GM23338 (cell line): ENCODE data around the gene SLC25A22. TPM values are rescaled to one million over a fixed set of nuclear protein-coding genes. Genes with fewer than 3 reads are reported as not detected.

Experiments used
- ATAC-seq: fragments of 200-7000 bp; cut with Tn5 transposase; 3 replicates; pipeline ENCODE4 v1.9.1; 2020
- DNase-seq: peaks from one replicate; pipeline ENCODE4 v3.0.0-alpha.2; 2015; ENCODE audit warnings: low spot score
- H2AFZ ChIP-seq: fragments of 200-600 bp; sonication (generic); 2 replicates; pipeline ENCODE4 v1.8.0; 2016; ENCODE audit warnings: antibody characterized with exemption, mild to moderate bottlenecking, moderate library complexity
- H3F3A ChIP-seq: fragments of 200-600 bp; sonication (generic); replicated peaks from 2 replicates; pipeline ENCODE4 v1.8.0; 2017; ENCODE audit warnings: antibody characterized with exemption, mixed run types, low read depth
- H3K27ac ChIP-seq: fragments of 200-600 bp; sonication (generic); 2 replicates; pipeline ENCODE4 v1.6.1; 2016; ENCODE audit warnings: low read depth
- H3K27me3 ChIP-seq: fragments of 200-600 bp; sonication (generic); 2 replicates; pipeline ENCODE4 v1.8.0; 2016; ENCODE audit warnings: mild to moderate bottlenecking, mixed run types, moderate library complexity; ENCODE audit not compliant: insufficient read depth
- H3K36me3 ChIP-seq: fragments of 200-600 bp; sonication (generic); 2 replicates; pipeline ENCODE4 v1.8.0; 2016; ENCODE audit warnings: mild to moderate bottlenecking; ENCODE audit not compliant: insufficient read depth
- H3K4me1 ChIP-seq: fragments of 200-600 bp; sonication (generic); 2 replicates; pipeline ENCODE4 v1.8.0; 2016; ENCODE audit warnings: mild to moderate bottlenecking, moderate library complexity; ENCODE audit not compliant: insufficient read depth
- H3K4me2 ChIP-seq: fragments of 200-600 bp; sonication (generic); 2 replicates; pipeline ENCODE4 v1.7.1; 2017; ENCODE audit warnings: mixed run types
- H3K4me3 ChIP-seq: fragments of 200-600 bp; sonication (generic); 2 replicates; pipeline ENCODE4 v1.6.1; 2016; ENCODE audit warnings: mixed run types
- H3K79me2 ChIP-seq: fragments of 200-600 bp; sonication (generic); replicated peaks from 2 replicates; pipeline ENCODE4 v1.8.0; 2017; ENCODE audit warnings: mild to moderate bottlenecking; ENCODE audit not compliant: insufficient read depth
- H3K9me2 ChIP-seq: fragments of 200-600 bp; sonication (generic); 2 replicates; pipeline ENCODE4 v1.8.0; 2017; ENCODE audit not compliant: insufficient read depth
- H4K20me1 ChIP-seq: fragments of 200-600 bp; sonication (generic); replicated peaks from 2 replicates; pipeline ENCODE4 v1.8.0; 2017; ENCODE audit warnings: mild to moderate bottlenecking; ENCODE audit not compliant: insufficient read depth
- H3K27ac Mint-ChIP-seq: 2 replicates; pipeline ENCODE4 v1.8.0; 2020; ENCODE audit warnings: inconsistent platforms, mild to moderate bottlenecking, moderate library complexity, mixed read lengths
- H3K27me3 Mint-ChIP-seq: 3 replicates; pipeline ENCODE4 v1.8.0; 2022; ENCODE audit warnings: low read depth, mild to moderate bottlenecking, moderate library complexity, mixed read lengths, inconsistent platforms; ENCODE audit not compliant: insufficient read depth, poor library complexity
- H3K36me3 Mint-ChIP-seq: 3 replicates; pipeline ENCODE4 v1.8.0; 2021; ENCODE audit warnings: low read depth, mild to moderate bottlenecking, inconsistent platforms, moderate library complexity, mixed read lengths
- H3K4me1 Mint-ChIP-seq: 3 replicates; pipeline ENCODE4 v1.8.0; 2020; ENCODE audit warnings: mild to moderate bottlenecking, inconsistent platforms, mixed read lengths
- H3K4me3 Mint-ChIP-seq: 3 replicates; pipeline ENCODE4 v1.8.0; 2021; ENCODE audit warnings: moderate library complexity, mild to moderate bottlenecking, inconsistent platforms, mixed read lengths
- H3K9me3 Mint-ChIP-seq: 3 replicates; pipeline ENCODE4 v1.8.0; 2020; ENCODE audit warnings: moderate library complexity, mild to moderate bottlenecking, inconsistent platforms, mixed read lengths
- CREB1 ChIP-seq: fragments of 250-450 bp; sonication (Bioruptor Pico); IDR thresholded peaks from 2 replicates; pipeline ENCODE4 v1.5.0; 2020; ENCODE audit warnings: low read depth, mild to moderate bottlenecking, moderate library complexity
- EZH2 ChIP-seq: fragments of 200-600 bp; sonication (generic); IDR thresholded peaks from one replicate; pipeline ENCODE4 v1.8.0; 2017; ENCODE audit warnings: antibody characterized with exemption, mild to moderate bottlenecking, low read depth; ENCODE audit not compliant: unreplicated experiment
- EZH2phosphoT487 ChIP-seq: fragments of 200-600 bp; sonication (generic); IDR thresholded peaks from one replicate; pipeline ENCODE4 v1.8.1; 2018; ENCODE audit warnings: antibody characterized with exemption; ENCODE audit not compliant: unreplicated experiment
- JUNB ChIP-seq: IDR thresholded peaks from one replicate; pipeline ENCODE4 v1.6.1; 2016; ENCODE audit warnings: antibody characterized with exemption; ENCODE audit not compliant: unreplicated experiment
- NANOG ChIP-seq: IDR thresholded peaks from 2 replicates; pipeline ENCODE4 v1.6.1; 2016; ENCODE audit warnings: antibody characterized with exemption, borderline replicate concordance
- POLR2AphosphoS5 ChIP-seq: IDR thresholded peaks from 2 replicates; pipeline ENCODE4 v1.6.1; 2016; ENCODE audit warnings: antibody characterized with exemption, low read depth
- REST ChIP-seq: IDR thresholded peaks from one replicate; pipeline ENCODE4 v1.6.1; 2018; ENCODE audit warnings: antibody characterized with exemption; ENCODE audit not compliant: unreplicated experiment
- STAT1 ChIP-seq: IDR thresholded peaks from one replicate; pipeline ENCODE4 v1.6.1; 2016; ENCODE audit warnings: antibody characterized with exemption; ENCODE audit not compliant: unreplicated experiment
- ZNF114 ChIP-seq: fragments of 250-450 bp; sonication (Bioruptor Pico); IDR thresholded peaks from 2 replicates; pipeline ENCODE4 v1.5.0; 2020; ENCODE audit warnings: mild to moderate bottlenecking, moderate library complexity
- ZNF331 ChIP-seq: fragments of 250-450 bp; sonication (Bioruptor Pico); IDR thresholded peaks from 2 replicates; pipeline ENCODE4 v1.5.0; 2020; ENCODE audit warnings: low read depth, mild to moderate bottlenecking, moderate library complexity
- polyA plus RNA-seq: library from polyadenylated mRNA; unstranded; fragments of >200 nt; fragmentation: Nextera tagmentation; extraction: Ambion mirVana; gene quantifications from 2 replicates; pipeline ENCODE4 v1.2.1, GENCODE V29; 2016
- total RNA-seq: library from RNA; depleted of rRNA; stranded (reverse); fragments of >200 nt; shearing (Covaris generic); gene quantifications from 2 replicates; pipeline ENCODE4 v1.2.3, GENCODE V29; 2014
- TF ChIP-seq, protein P1 (sequence below): fragments of 250-450 bp; sonication (Bioruptor Pico); IDR thresholded peaks from 2 replicates; pipeline ENCODE4 v1.5.0; 2020; ENCODE audit warnings: mild to moderate bottlenecking, moderate library complexity
- TF ChIP-seq, protein P2 (sequence below): IDR thresholded peaks from 2 replicates; pipeline ENCODE4 v1.6.1; 2016; ENCODE audit warnings: antibody characterized with exemption

Gene SLC25A22
- total and polyA plus RNA-seq, 2 experiments from 2014 or later = 21.0 to 46.4 TPM

DNA sequence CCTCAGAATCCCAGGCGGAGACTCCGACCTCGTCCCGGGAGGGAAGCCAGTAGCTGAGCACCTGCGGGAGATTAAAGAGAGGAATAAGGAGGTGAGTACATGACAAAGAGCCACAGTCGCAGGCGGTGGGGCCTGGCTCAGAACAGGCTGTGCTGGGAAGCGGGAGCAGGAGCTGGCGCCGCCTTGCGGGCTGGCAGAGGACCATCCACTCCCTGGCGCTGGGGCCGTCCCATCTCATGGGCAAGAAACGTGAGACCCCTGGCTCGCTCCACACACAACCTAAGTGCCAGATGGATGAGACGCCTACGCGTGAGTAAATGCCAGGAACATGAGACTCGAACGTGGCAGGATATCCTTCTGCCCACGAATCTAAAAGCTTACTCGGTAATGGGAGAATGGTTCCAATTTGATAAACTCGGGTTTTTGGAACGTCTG lies 14.5 kb downstream of the SLC25A22 start (continued):
- TF ChIP-seq, protein P1, sequence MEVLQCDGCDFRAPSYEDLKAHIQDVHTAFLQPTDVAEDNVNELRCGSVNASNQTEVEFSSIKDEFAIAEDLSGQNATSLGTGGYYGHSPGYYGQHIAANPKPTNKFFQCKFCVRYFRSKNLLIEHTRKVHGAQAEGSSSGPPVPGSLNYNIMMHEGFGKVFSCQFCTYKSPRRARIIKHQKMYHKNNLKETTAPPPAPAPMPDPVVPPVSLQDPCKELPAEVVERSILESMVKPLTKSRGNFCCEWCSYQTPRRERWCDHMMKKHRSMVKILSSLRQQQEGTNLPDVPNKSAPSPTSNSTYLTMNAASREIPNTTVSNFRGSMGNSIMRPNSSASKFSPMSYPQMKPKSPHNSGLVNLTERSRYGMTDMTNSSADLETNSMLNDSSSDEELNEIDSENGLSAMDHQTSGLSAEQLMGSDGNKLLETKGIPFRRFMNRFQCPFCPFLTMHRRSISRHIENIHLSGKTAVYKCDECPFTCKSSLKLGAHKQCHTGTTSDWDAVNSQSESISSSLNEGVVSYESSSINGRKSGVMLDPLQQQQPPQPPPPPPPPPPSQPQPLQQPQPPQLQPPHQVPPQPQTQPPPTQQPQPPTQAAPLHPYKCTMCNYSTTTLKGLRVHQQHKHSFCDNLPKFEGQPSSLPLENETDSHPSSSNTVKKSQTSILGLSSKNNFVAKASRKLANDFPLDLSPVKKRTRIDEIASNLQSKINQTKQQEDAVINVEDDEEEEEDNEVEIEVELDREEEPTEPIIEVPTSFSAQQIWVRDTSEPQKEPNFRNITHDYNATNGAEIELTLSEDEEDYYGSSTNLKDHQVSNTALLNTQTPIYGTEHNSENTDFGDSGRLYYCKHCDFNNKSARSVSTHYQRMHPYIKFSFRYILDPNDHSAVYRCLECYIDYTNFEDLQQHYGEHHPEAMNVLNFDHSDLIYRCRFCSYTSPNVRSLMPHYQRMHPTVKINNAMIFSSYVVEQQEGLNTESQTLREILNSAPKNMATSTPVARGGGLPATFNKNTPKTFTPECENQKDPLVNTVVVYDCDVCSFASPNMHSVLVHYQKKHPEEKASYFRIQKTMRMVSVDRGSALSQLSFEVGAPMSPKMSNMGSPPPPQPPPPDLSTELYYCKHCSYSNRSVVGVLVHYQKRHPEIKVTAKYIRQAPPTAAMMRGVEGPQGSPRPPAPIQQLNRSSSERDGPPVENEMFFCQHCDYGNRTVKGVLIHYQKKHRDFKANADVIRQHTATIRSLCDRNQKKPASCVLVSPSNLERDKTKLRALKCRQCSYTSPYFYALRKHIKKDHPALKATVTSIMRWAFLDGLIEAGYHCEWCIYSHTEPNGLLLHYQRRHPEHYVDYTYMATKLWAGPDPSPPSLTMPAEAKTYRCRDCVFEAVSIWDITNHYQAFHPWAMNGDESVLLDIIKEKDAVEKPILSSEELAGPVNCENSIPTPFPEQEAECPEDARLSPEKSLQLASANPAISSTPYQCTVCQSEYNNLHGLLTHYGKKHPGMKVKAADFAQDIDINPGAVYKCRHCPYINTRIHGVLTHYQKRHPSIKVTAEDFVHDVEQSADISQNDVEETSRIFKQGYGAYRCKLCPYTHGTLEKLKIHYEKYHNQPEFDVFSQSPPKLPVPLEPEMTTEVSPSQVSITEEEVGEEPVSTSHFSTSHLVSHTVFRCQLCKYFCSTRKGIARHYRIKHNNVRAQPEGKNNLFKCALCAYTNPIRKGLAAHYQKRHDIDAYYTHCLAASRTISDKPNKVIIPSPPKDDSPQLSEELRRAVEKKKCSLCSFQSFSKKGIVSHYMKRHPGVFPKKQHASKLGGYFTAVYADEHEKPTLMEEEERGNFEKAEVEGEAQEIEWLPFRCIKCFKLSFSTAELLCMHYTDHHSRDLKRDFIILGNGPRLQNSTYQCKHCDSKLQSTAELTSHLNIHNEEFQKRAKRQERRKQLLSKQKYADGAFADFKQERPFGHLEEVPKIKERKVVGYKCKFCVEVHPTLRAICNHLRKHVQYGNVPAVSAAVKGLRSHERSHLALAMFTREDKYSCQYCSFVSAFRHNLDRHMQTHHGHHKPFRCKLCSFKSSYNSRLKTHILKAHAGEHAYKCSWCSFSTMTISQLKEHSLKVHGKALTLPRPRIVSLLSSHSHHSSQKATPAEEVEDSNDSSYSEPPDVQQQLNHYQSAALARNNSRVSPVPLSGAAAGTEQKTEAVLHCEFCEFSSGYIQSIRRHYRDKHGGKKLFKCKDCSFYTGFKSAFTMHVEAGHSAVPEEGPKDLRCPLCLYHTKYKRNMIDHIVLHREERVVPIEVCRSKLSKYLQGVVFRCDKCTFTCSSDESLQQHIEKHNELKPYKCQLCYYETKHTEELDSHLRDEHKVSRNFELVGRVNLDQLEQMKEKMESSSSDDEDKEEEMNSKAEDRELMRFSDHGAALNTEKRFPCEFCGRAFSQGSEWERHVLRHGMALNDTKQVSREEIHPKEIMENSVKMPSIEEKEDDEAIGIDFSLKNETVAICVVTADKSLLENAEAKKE = no peak

GRCh38 chr11:782264-783174 lies 15.6 kb downstream of the SLC25A22 start:
- Histone ChIP-seq H3K36me3 (no peaks in the 10 kb centered on the region), H3K4me1 (peaks cover 14% of the 10 kb centered on the region), H3F3A (peaks cover 10% of the 10 kb centered on the region), H4K20me1 (peaks cover 11% of the 10 kb centered on the region), H3K4me3 (peak overlapping the region; percentile 7; the same call in 1 of the 2 replicates), H3K79me2 (peaks cover 7% of the 10 kb centered on the region), H3K4me2 (peak overlapping the region; percentile 19), H3K27ac (peak overlapping the region; percentile 60; the same call in 1 of the 2 replicates), H2AFZ (no peak overlapping the region), H3K27me3 (no peaks in the 10 kb centered on the region), H3K9me2 (no peaks in the 10 kb centered on the region)
- ATAC-seq (no peak), DNase-seq (no peak)
- peaks cover 30% of the 10 kb centered on the region for H3K4me1 Mint-ChIP-seq
- H3K9me3 Mint-ChIP-seq = no peaks in the 10 kb centered on the region
- peaks cover 18% of the 10 kb centered on the region for H3K36me3 Mint-ChIP-seq
- H3K27ac Mint-ChIP-seq = peak overlapping the region; percentile 67; the same call in 1 of the 2 replicates
- H3K4me3 Mint-ChIP-seq = peak overlapping the region; percentile 59; the same call in 1 of the 3 replicates
- peaks cover 13% of the 10 kb centered on the region for H3K27me3 Mint-ChIP-seq
- TF ChIP-seq ZNF114 (CRISPR knock-in tag) = no peak
- no peak for TF ChIP-seq REST
- TF ChIP-seq EZH2phosphoT487 = no peak
- TF ChIP-seq, protein P2, sequence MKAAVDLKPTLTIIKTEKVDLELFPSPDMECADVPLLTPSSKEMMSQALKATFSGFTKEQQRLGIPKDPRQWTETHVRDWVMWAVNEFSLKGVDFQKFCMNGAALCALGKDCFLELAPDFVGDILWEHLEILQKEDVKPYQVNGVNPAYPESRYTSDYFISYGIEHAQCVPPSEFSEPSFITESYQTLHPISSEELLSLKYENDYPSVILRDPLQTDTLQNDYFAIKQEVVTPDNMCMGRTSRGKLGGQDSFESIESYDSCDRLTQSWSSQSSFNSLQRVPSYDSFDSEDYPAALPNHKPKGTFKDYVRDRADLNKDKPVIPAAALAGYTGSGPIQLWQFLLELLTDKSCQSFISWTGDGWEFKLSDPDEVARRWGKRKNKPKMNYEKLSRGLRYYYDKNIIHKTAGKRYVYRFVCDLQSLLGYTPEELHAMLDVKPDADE = no peak
- TF ChIP-seq JUNB = no peak
- no peak for TF ChIP-seq ZNF331 (CRISPR knock-in tag)
- no peak for TF ChIP-seq NANOG
- no peak for TF ChIP-seq STAT1
- TF ChIP-seq EZH2 = no peak
- no peak for TF ChIP-seq POLR2AphosphoS5
- TF ChIP-seq CREB1 (CRISPR knock-in tag) = no peak
